Stimulated activated CD4-positive, alpha-beta T cell treated with anti-CD3 and anti-CD28 coated beads, TNF-alpha, amount 100 ng/mL, for 48 hours (primary cell): ENCODE results near the gene SRRM1.

ENCODE experiments used
- DNase-seq, 3 donors: peaks; one replicate each; pipeline ENCODE4 v3.0.0-alpha.2; 2020; ENCODE audit warnings: low read depth in 3 of 3

The SRRM1 gene

GRCh38 chr1:24642481-24643362, at the start of gene SRRM1:
TSS of gene SRRM1 (plus strand) at chr1:24643302. CDS start at chr1:24643327, 25 bp downstream.
- peak; percentile 96 to 100 (median 98) for DNase-seq

- DNase-seq = no peak
Observed at GRCh38 chr1:24594328-24594598, 48.8 kb upstream of the SRRM1 start.

- no peak for DNase-seq
Observed at GRCh38 chr1:24596401-24596880, 46.7 kb upstream of the SRRM1 start.

- DNase-seq = no peak
Observed at GRCh38 chr1:24599265-24599664, 43.8 kb upstream of the SRRM1 start.

- DNase-seq = no peak
Observed at GRCh38 chr1:24600551-24600950, 42.6 kb upstream of the SRRM1 start.

GRCh38 chr1:24605534-24606295, 37.4 kb upstream of the SRRM1 start:
- DNase-seq = no peak

GRCh38 chr1:24606296-24606605, 36.9 kb upstream of the SRRM1 start:
- DNase-seq = no peak

- no peak for DNase-seq
Observed at GRCh38 chr1:24606621-24607020, 36.5 kb upstream of the SRRM1 start.

GRCh38 chr1:24609949-24610517, 33.1 kb upstream of the SRRM1 start:
- no peak for DNase-seq

- no peak for DNase-seq
Observed at GRCh38 chr1:24619376-24619775, 23.7 kb upstream of the SRRM1 start.

GRCh38 chr1:24620678-24621077, 22.4 kb upstream of the SRRM1 start:
- no peak for DNase-seq

- DNase-seq = no peak
Observed at GRCh38 chr1:24621121-24621520, 22.0 kb upstream of the SRRM1 start.

GRCh38 chr1:24622218-24622617, 20.9 kb upstream of the SRRM1 start:
- no peak for DNase-seq

GRCh38 chr1:24632832-24633175, 10.3 kb upstream of the SRRM1 start:
- DNase-seq = no peak

- no peak for DNase-seq
Observed at GRCh38 chr1:24635195-24635843, 7.8 kb upstream of the SRRM1 start.

- DNase-seq = no peak
Observed at GRCh38 chr1:24636661-24637357, 6.3 kb upstream of the SRRM1 start.

GRCh38 chr1:24639094-24639493, 4.0 kb upstream of the SRRM1 start:
- no peak for DNase-seq

GRCh38 chr1:24639881-24640280, 3.2 kb upstream of the SRRM1 start:
- no peak for DNase-seq

GRCh38 chr1:24640288-24640687, 2.8 kb upstream of the SRRM1 start:
- DNase-seq = no peak

GRCh38 chr1:24641646-24642151, 1.4 kb upstream of the SRRM1 start:
- peak in 1 of 3 donors; percentile 30 for DNase-seq

GRCh38 chr1:24643363-24644099, 429 bp downstream of the SRRM1 start:
- peak in 1 of 3 donors; percentile 17 for DNase-seq
